IPS DF 6.9 (cell line): Measurements from ENCODE around the gene MACROH2A1.

Source experiments
- DNase-seq: peaks from one replicate; pipeline ENCODE4 v3.0.0-alpha.2; 2013; ENCODE audit warnings: low read depth, low spot score
- H3K27ac ChIP-seq: one replicate; pipeline ENCODE4 v1.5.1; 2013; ENCODE audit warnings: low read length, control low read depth
- H3K27me3 ChIP-seq: 2 replicates; pipeline ENCODE4 v1.6.1; 2013; ENCODE audit warnings: mild to moderate bottlenecking, low read length; ENCODE audit not compliant: control insufficient read depth, insufficient read depth
- H3K36me3 ChIP-seq: 2 replicates; pipeline ENCODE4 v1.6.1; 2013; ENCODE audit warnings: low read length; ENCODE audit not compliant: control insufficient read depth, insufficient read depth
- H3K4me1 ChIP-seq: 2 replicates; pipeline ENCODE4 v1.6.1; 2013; ENCODE audit warnings: low read length; ENCODE audit not compliant: control insufficient read depth, insufficient read depth
- H3K4me3 ChIP-seq: 2 replicates; pipeline ENCODE4 v1.5.1; 2013; ENCODE audit warnings: mild to moderate bottlenecking, low read length
- H3K9me3 ChIP-seq: 2 replicates; pipeline ENCODE4 v1.6.1; 2013; ENCODE audit warnings: low read length, inconsistent platforms; ENCODE audit not compliant: control insufficient read depth, insufficient read depth
- WGBS: extraction: QIAGEN DNeasy Blood & Tissue Kit; methylation state at CpG from one replicate; pipeline ENCODE4 v1.1.7; 2013; ENCODE audit warnings: mixed read lengths, missing lambda C conversion rate; ENCODE audit not compliant: insufficient read length, insufficient coverage; 5-methylcytosine and 5-hydroxymethylcytosine counted together

MACROH2A1 gene

DNA sequence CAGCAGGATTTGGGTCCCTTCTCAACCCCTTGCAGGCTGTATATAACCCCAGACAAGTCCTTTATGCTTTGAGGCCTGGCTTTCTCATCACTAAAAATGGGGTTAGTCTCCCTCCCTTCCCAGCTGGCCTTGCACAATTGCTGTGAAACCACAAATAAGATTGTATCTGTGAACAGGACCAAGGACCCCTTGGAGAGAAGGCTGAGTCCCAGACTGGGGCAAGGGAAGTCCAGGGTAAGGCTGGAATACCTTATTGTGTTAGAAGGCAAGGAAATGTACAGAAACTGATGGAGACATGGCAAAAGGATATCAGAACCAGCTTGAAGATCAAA is 11.4 kb downstream of the MACROH2A1 start:
- H3K9me3 ChIP-seq = no peaks in the 10 kb centered on the region
- no peak overlapping the region for H3K4me3 ChIP-seq
- no peaks in the 10 kb centered on the region; the same call in 1 of the 2 replicates for H3K4me1 ChIP-seq
- H3K36me3 ChIP-seq = no peaks in the 10 kb centered on the region; the same call in 1 of the 2 replicates
- no peak overlapping the region for H3K27ac ChIP-seq
- DNase-seq = no peak
- H3K27me3 ChIP-seq = no peaks in the 10 kb centered on the region

DNA sequence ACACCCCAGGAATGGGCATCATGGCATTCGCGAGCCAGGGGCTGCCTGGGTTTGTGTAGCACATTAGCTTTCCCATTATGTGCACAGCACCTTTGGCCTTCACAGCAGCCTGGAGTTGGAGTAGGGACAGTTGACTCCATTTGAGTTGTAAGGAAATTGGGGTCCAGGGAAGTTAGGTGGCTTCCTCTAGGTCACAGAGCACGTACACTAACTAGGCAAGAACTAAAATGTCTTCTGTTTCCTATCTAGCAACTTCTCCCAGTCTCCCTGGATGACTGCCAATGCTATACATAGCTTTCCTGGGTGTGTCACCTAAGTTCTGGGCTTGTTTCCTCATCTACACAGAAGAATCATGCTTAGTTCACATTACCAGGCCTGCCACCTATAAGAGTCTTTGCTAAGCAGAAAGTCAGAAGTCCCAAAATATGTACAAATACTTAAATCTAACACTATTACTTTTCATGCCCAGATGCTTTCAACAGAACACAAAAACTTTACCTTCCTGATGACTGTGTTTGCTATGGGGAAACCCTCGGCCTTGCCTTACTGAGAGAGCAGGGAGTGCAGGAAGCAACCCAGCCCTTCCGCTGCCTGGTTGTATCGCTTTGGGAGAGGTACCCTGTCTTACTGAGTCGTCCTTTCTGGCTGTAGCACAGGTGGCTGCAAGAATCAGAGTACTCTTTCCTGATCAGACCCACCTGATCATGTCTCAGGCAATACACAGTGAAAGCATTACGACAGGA is 12.0 kb downstream of the MACROH2A1 start:
- H3K9me3 ChIP-seq = no peaks in the 10 kb centered on the region
- H3K4me3 ChIP-seq = no peak overlapping the region
- no peaks in the 10 kb centered on the region for H3K27me3 ChIP-seq
- WGBS = no CpG with 5 or more reads among the region's 8 CpGs
- H3K36me3 ChIP-seq = no peaks in the 10 kb centered on the region; the same call in 1 of the 2 replicates
- H3K27ac ChIP-seq = no peak overlapping the region
- H3K4me1 ChIP-seq = no peaks in the 10 kb centered on the region; the same call in 1 of the 2 replicates
- no peak for DNase-seq

DNA sequence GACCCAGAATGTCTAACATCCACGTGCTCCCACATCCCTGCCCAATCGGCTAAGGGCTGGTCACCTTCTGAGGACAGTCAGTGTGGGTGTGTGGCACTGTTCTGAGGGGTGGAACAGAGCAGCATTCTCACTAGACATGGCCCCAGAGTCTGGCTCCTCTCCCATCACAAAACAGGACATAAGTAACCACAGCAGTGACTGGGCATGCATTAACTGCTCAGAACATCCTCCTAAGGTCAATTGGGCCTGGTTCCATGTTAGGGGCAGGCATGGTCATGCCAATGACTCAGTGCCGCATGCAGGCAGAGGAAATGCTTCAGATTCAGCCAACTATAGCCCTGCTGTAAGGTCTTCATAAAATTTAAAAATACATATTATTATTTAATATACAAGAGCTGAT is 12.9 kb downstream of the MACROH2A1 start:
- no CpG with 5 or more reads among the region's 3 CpGs for WGBS
- no peak for DNase-seq

DNA sequence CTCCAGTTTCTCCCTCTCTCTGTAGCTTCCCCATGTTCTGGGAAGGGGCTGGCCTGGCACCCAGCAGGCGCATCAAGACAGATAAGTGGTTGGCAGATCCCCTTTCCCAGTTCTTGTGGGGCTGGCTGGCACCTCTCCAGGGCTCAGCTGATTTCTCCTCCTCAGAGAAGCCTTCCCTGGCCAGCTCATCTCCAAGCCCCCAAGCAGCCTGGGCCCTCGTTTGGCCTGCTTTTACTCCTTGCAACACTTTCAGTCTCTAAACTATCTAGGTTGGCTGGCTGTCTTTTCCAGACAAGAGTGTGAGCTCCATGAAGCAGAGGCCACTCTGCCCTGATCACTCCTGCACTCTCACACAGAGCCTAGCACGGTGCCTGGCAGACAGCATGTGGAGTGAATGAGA is 13.5 kb downstream of the MACROH2A1 start:
- H3K4me1 ChIP-seq = no peaks in the 10 kb centered on the region; the same call in 1 of the 2 replicates
- no peaks in the 10 kb centered on the region for H3K9me3 ChIP-seq
- no peaks in the 10 kb centered on the region; the same call in 1 of the 2 replicates for H3K36me3 ChIP-seq
- H3K27ac ChIP-seq = no peak overlapping the region
- no peaks in the 10 kb centered on the region for H3K27me3 ChIP-seq
- WGBS = no CpG with 5 or more reads among the region's 3 CpGs
- no peak overlapping the region for H3K4me3 ChIP-seq
- no peak for DNase-seq

More for the DNA sequence above, 12.9 kb downstream of the MACROH2A1 start:
- no peak overlapping the region for H3K27ac ChIP-seq
- H3K4me1 ChIP-seq = no peaks in the 10 kb centered on the region; the same call in 1 of the 2 replicates
- H3K27me3 ChIP-seq = no peaks in the 10 kb centered on the region
- no peak overlapping the region for H3K4me3 ChIP-seq
- no peaks in the 10 kb centered on the region for H3K9me3 ChIP-seq
- no peaks in the 10 kb centered on the region; the same call in 1 of the 2 replicates for H3K36me3 ChIP-seq

DNA sequence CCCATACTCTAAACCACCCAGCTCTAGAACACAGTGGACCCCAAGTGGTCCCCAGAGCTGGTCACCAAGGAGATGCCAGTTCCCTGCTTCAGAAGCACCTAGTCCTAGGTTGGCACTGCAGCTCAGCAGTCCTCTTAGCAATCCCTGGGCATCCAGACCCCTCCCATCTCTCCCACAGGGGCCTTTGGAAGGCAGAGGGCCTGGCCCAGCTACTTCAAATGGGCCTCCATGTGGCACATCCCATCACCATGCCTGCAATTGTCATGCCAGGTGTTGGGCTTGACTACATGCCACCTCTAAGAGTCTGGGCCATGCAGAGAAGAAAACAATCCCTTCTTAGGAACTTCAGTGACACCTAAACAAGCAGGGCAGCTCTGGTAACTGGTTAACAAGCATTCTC is 14.1 kb downstream of the MACROH2A1 start:
- H3K4me3 ChIP-seq = no peak overlapping the region
- peaks cover 3% of the 10 kb centered on the region; the same call in 1 of the 2 replicates for H3K36me3 ChIP-seq
- no peaks in the 10 kb centered on the region for H3K9me3 ChIP-seq
- no peak overlapping the region for H3K27ac ChIP-seq
- no peak for DNase-seq
- no peaks in the 10 kb centered on the region; the same call in 1 of the 2 replicates for H3K4me1 ChIP-seq
- no peaks in the 10 kb centered on the region for H3K27me3 ChIP-seq

DNA sequence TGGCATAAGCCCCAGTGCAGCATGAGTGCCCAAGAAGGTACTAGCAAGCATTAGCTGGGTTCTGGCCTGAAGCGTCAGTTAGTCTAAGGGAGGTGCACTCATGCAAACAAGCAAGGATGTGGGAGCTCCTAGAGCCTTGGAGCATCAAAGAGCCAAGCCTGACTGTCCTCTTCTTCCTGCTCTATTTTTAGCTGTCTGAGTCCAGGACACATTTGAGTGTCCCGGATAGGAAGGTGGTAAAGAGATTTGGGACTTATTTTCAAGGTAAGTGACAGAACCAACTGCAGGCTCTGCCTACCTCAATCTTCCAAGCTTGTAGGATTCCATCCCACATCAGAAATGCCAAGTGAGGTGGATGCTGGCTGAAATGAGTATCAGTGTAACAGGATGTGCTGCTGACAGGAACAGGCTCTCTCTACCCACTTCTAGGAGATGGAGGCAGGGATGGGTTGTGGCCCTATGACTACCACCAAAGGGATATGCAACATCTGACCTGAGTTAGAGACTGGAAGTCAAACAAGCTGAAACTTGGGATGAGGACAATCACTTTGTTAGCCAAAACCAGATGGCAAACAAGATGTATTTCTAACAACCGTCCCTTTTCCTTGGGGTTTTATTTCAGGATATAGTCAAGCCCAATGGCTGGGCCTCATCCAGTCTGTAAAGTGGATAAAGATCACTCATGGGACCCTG is 15.1 kb downstream of the MACROH2A1 start:
- H3K4me1 ChIP-seq = no peaks in the 10 kb centered on the region; the same call in 1 of the 2 replicates
- no peak overlapping the region for H3K27ac ChIP-seq

DNA sequence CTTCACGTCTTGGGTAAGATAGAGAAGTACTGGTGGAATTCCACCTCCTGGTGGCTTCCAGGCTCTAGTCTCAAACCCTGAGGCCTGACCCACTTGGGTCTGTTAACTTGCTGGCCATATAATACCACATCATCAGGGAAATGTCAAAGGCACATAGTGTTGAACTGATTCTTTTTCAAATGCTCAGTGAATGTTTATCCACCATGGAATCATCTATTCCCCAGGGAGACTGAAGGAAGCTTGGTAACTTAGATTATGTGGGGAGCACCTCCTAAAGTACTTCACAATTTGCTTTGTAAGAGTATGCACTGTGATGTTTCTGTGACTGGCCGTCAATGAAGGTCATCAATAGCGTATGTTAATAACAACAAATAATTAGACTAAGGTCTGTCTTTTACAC is 16.1 kb downstream of the MACROH2A1 start:
- no peak overlapping the region for H3K27ac ChIP-seq
- H3K4me3 ChIP-seq = no peak overlapping the region
- peaks cover 6% of the 10 kb centered on the region for H3K36me3 ChIP-seq
- no peak for DNase-seq
- H3K4me1 ChIP-seq = no peaks in the 10 kb centered on the region
- H3K9me3 ChIP-seq = no peaks in the 10 kb centered on the region
- WGBS = no CpG with 5 or more reads among the region's 3 CpGs
- no peaks in the 10 kb centered on the region for H3K27me3 ChIP-seq

More for the DNA sequence above, 15.1 kb downstream of the MACROH2A1 start:
- Histone ChIP-seq H3K36me3 (peaks cover 3% of the 10 kb centered on the region; the same call in 1 of the 2 replicates), H3K9me3 (no peaks in the 10 kb centered on the region), H3K27me3 (no peaks in the 10 kb centered on the region), H3K4me3 (no peak overlapping the region)
- no CpG with 5 or more reads among the region's 3 CpGs for WGBS
- DNase-seq = no peak

DNA sequence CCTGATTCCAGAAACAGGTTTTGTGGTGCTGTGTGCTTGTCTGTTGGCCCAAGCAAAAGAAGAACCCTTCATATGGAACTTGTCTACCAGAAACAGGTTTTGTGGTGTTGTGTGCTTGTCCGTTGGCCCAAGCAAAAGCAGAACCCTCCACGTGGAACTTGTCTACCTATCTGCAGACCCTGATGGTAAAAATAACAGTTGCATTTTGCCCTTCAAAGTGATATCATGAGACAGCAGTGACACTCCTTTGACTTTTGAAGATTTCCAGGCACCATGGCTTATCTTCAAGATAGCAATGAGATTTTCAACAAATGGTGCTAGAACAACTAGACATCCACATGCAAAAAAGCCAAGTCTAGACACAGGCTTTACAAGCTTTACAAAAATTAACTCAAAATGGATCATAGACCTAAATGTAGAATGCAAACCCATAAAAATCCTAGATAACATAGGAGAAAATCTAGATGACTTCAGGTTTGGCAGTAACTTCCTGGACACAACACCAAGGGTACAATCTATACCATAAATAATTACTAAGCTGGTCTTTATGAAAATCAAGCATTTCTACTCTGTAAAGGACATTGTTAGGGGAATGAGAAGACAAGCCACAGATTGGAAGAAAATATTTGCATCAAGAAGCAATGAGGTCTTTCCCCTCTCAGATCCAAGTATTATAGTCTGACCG is 16.8 kb downstream of the MACROH2A1 start:
- DNase-seq = no peak
- H3K27me3 ChIP-seq = no peaks in the 10 kb centered on the region
- no peaks in the 10 kb centered on the region for H3K9me3 ChIP-seq
- H3K36me3 ChIP-seq = peaks cover 8% of the 10 kb centered on the region
- H3K4me1 ChIP-seq = no peaks in the 10 kb centered on the region
- no CpG with 5 or more reads among the region's 3 CpGs for WGBS
- no peak overlapping the region for H3K4me3 ChIP-seq
- no peak overlapping the region for H3K27ac ChIP-seq

DNA sequence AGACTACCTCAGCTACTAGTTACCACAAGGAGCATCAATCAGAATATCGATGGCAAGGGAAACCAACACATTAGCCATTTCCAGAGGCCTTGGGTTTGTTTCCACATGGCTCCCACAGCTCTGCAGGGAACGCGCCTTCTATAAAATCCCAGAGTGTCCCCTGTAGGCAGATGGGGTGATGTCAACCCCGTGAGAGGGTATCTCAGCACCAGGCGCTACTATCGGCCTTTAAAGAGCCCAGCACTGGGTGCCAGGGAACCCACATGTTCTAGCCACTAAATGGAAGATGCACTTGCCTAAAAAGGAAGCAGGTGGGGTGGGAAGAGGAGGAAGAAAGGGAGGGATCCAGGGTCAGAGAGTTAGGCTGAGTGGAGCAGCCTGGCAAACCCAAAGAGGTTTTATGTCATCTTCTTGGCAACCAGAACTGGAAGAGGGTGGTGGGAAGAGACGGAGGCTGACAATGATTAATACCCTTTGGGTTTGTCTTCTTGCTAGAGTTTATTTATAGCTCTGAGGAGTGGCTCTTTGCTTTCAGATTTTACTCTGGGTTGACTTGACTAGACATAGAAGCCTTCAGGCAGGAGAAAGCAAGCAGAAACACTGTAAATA is 19.9 kb downstream of the MACROH2A1 start:
- H3K36me3 ChIP-seq = peaks cover 8% of the 10 kb centered on the region
- no peaks in the 10 kb centered on the region for H3K4me1 ChIP-seq
- no peaks in the 10 kb centered on the region for H3K9me3 ChIP-seq
- DNase-seq = no peak
- H3K27ac ChIP-seq = no peak overlapping the region
- WGBS = no CpG with 5 or more reads among the region's 7 CpGs
- no peaks in the 10 kb centered on the region for H3K27me3 ChIP-seq
- H3K4me3 ChIP-seq = no peak overlapping the region
